Keratinocyte (primary cell): ENCODE measurements around the gene FAM234A. TPM values are rescaled to one million over a fixed set of nuclear protein-coding genes. Genes with fewer than 3 reads are reported as not detected.

Experiments
- DNase-seq: peaks from one replicate; pipeline ENCODE4 v3.0.0-alpha.2; 2011; ENCODE audit warnings: low read depth, missing footprints, low spot score
- FAIRE-seq: peaks from 2 replicates; lab custom pipeline; 2011; peaks lifted over from hg19 to GRCh38; lab: Jason Lieb, UNC
- H2AFZ ChIP-seq: 2 replicates; pipeline ENCODE4 v1.6.0; 2012; ENCODE audit warnings: low read length, control low read depth, inconsistent platforms; ENCODE audit not compliant: control insufficient read depth
- H3K27ac ChIP-seq: 2 replicates; pipeline ENCODE4 v1.5.1; 2011; ENCODE audit warnings: low read length; ENCODE audit not compliant: control insufficient read depth, insufficient read depth
- H3K27me3 ChIP-seq: 3 replicates; pipeline ENCODE4 v1.6.0; 2011; ENCODE audit warnings: low read length; ENCODE audit not compliant: control insufficient read depth, insufficient read depth; ENCODE audit errors: extremely low read depth
- H3K36me3 ChIP-seq, 2 experiments: 2 replicates in 1 of 2; 3 replicates in 1 of 2; pipeline ENCODE4 v1.5.1; 2011; ENCODE audit warnings: low read length in 2 of 2, mild to moderate bottlenecking in 1 of 2; ENCODE audit not compliant: control insufficient read depth in 2 of 2, insufficient read depth in 2 of 2; ENCODE audit errors: extremely low read depth in 1 of 2
- H3K4me1 ChIP-seq: 3 replicates; pipeline ENCODE4 v1.5.1; 2011; ENCODE audit warnings: low read length; ENCODE audit not compliant: control insufficient read depth, insufficient read depth; ENCODE audit errors: extremely low read depth
- H3K4me2 ChIP-seq: 3 replicates; pipeline ENCODE4 v1.6.0; 2011; ENCODE audit warnings: low read depth, low read length; ENCODE audit not compliant: control insufficient read depth, insufficient read depth; ENCODE audit errors: extremely low read depth
- H3K4me3 ChIP-seq, 3 experiments: fragments of 200-600 bp in 1 of 3; sonication (generic) in 1 of 3; 2 replicates in 2 of 3; 3 replicates in 1 of 3; pipeline ENCODE4 v1.5.1; 2011 to 2016; ENCODE audit warnings: low read length in 3 of 3, mild to moderate bottlenecking in 3 of 3, control low read depth in 2 of 3, inconsistent platforms in 1 of 3, low read depth in 1 of 3, mixed read lengths in 1 of 3, mixed run types in 1 of 3, moderate library complexity in 1 of 3; ENCODE audit not compliant: control insufficient read depth in 2 of 3, insufficient read depth in 2 of 3; ENCODE audit errors: extremely low read depth in 1 of 3
- H3K79me2 ChIP-seq: 2 replicates; pipeline ENCODE4 v1.6.0; 2012; ENCODE audit warnings: low read length; ENCODE audit not compliant: control insufficient read depth, insufficient read depth
- H3K9ac ChIP-seq: 3 replicates; pipeline ENCODE4 v1.6.0; 2011; ENCODE audit warnings: low read length; ENCODE audit not compliant: control insufficient read depth, insufficient read depth; ENCODE audit errors: extremely low read depth
- H3K9me1 ChIP-seq: 3 replicates; pipeline ENCODE4 v1.6.0; 2011; ENCODE audit warnings: low read length; ENCODE audit not compliant: control insufficient read depth, insufficient read depth; ENCODE audit errors: extremely low read depth
- H3K9me3 ChIP-seq: 2 replicates; pipeline ENCODE4 v1.5.1; 2012; ENCODE audit warnings: low read depth, low read length; ENCODE audit not compliant: control insufficient read depth
- H4K20me1 ChIP-seq: 3 replicates; pipeline ENCODE4 v1.6.0; 2011; ENCODE audit warnings: low read length; ENCODE audit not compliant: control insufficient read depth, insufficient read depth; ENCODE audit errors: extremely low read depth
- EZH2 ChIP-seq: IDR thresholded peaks from one replicate; pipeline ENCODE4 v1.6.1; 2012; ENCODE audit warnings: inconsistent platforms, mild to moderate bottlenecking, low read length, moderate library complexity
- dilution Hi-C: fragments of 300-500 bp; cut with MboI; formaldehyde crosslinking; loops from one replicate; pipeline ENCODE4 v1.7.0; 2020; ENCODE audit warnings: low sequenced_read_pairs; ENCODE audit not compliant: extremely low pct_ligation_motif_present
- polyA plus RNA-seq, 5 experiments: library from polyadenylated mRNA; depleted of rRNA in 3 of 5; stranded (reverse) in 3 of 5; stranded (forward) in 1 of 5; unstranded in 1 of 5; fragments of >200 nt; gene quantifications; 1 replicate in 1 of 5; 2 replicates in 3 of 5; 3 replicates in 1 of 5; pipeline versions ENCODE4 v1.2.1 to v1.2.3, GENCODE V29; 2011 to 2012; ENCODE audit warnings: missing spikeins in 2 of 5, low read depth in 1 of 5, low replicate concordance in 1 of 5
- TF ChIP-seq, protein P1 (sequence below), 3 experiments: IDR thresholded peaks in 1 of 3; conservative IDR thresholded peaks in 1 of 3; optimal IDR thresholded peaks in 1 of 3; 2 replicates in 2 of 3; 3 replicates in 1 of 3; pipeline versions ENCODE3 to v1.5.1; 2011; ENCODE audit warnings: low read length in 3 of 3, mild to moderate bottlenecking in 3 of 3, moderate library complexity in 2 of 3, control low read depth in 1 of 3, inconsistent platforms in 1 of 3; ENCODE audit not compliant: insufficient read depth in 2 of 3; ENCODE audit errors: extremely low read depth in 1 of 3

The FAM234A gene
- polyA plus RNA-seq, 1 donor (not counting 4 experiments of a cell fraction or from before 2014, with no cell fraction given) = 18.3 TPM

DNA sequence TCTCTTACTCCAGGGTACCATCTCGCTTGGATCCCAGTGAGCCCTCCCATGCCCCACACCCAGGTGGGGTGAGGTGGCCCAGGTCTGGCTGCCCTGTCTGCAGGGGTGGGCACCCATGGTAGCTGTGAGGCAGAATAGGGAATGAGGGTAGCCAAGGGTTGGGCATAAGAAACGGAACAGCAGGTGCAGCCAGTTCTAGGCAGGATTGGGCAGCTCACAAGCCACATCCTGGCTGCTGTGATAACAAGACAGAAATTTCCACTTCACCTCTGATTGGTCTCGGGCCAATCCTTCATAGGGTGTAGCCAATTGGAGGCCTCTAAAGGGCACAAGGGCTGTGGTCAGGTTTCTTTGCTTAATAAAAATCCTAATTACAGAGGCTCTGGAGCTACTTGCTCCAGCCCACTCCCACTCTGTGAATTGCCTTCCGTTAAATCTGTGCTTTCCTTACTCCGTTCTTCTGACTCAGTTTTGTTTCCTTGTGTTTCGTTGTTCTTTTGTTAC lies 44.3 kb downstream of the FAM234A start:
- H3K9me3 ChIP-seq = no peaks in the 10 kb centered on the region
- H3K4me2 ChIP-seq = no peak overlapping the region
- H3K79me2 ChIP-seq = no peaks in the 10 kb centered on the region
- H2AFZ ChIP-seq = no peak overlapping the region
- TF ChIP-seq, protein P1, sequence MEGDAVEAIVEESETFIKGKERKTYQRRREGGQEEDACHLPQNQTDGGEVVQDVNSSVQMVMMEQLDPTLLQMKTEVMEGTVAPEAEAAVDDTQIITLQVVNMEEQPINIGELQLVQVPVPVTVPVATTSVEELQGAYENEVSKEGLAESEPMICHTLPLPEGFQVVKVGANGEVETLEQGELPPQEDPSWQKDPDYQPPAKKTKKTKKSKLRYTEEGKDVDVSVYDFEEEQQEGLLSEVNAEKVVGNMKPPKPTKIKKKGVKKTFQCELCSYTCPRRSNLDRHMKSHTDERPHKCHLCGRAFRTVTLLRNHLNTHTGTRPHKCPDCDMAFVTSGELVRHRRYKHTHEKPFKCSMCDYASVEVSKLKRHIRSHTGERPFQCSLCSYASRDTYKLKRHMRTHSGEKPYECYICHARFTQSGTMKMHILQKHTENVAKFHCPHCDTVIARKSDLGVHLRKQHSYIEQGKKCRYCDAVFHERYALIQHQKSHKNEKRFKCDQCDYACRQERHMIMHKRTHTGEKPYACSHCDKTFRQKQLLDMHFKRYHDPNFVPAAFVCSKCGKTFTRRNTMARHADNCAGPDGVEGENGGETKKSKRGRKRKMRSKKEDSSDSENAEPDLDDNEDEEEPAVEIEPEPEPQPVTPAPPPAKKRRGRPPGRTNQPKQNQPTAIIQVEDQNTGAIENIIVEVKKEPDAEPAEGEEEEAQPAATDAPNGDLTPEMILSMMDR (optimal IDR thresholded peaks at IDR 0.05 in 1 of 3, IDR thresholded peaks at IDR 0.05 in 1 of 3, conservative IDR thresholded peaks at IDR 0.05 in 1 of 3; ENCODE audit: extremely low read depth in 1 of 3, insufficient read depth in 2 of 3, low read length in 3 of 3) = no peak
- peak; percentile 20 for TF ChIP-seq EZH2
- no peaks in the 10 kb centered on the region for H3K9me1 ChIP-seq
- H3K9ac ChIP-seq = no peak overlapping the region
- FAIRE-seq = peak; percentile 78
- no peaks in the 10 kb centered on the region for H4K20me1 ChIP-seq
- peaks cover 71% of the 10 kb centered on the region for H3K27me3 ChIP-seq
- H3K4me1 ChIP-seq = no peaks in the 10 kb centered on the region
- dilution Hi-C loops = no loop called here
- no peak overlapping the region for H3K27ac ChIP-seq
- H3K4me3 ChIP-seq = no peak overlapping the region
- no peaks in the 10 kb centered on the region for H3K36me3 ChIP-seq
- no peak for DNase-seq

DNA sequence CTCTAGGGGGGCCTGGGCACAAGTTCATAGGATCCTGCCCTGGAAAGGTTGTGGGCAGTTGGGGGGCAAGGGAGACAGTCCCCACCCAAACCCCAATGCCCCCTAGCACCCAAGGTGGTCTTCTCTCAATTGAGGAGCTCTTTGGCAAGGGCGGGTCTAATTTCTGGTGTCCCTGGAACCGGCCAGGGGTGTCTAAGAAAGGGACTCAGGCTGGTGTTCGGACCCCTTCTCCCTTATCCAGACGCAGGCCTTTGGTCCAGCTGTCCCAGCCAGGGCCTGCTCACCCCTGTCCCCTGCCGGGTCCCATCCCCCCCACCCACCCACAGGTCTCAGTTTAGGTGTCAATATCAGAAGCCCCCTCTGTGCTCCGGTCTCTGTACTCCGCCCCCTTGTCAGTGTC lies 44.9 kb downstream of the FAM234A start:
- H2AFZ ChIP-seq = no peak overlapping the region
- FAIRE-seq = no peak
- H3K9ac ChIP-seq = no peak overlapping the region
- dilution Hi-C loops = no loop called here
- no peaks in the 10 kb centered on the region for H3K79me2 ChIP-seq
- DNase-seq = no peak
- no peak overlapping the region for H3K27ac ChIP-seq
- no peak overlapping the region for H3K4me3 ChIP-seq
- no peak overlapping the region for H3K4me2 ChIP-seq
- no peaks in the 10 kb centered on the region for H3K4me1 ChIP-seq
- H3K36me3 ChIP-seq = no peaks in the 10 kb centered on the region
- no peaks in the 10 kb centered on the region for H3K9me1 ChIP-seq
- no peaks in the 10 kb centered on the region for H4K20me1 ChIP-seq
- TF ChIP-seq, protein P1 (optimal IDR thresholded peaks at IDR 0.05 in 1 of 3, IDR thresholded peaks at IDR 0.05 in 1 of 3, conservative IDR thresholded peaks at IDR 0.05 in 1 of 3; ENCODE audit: extremely low read depth in 1 of 3, insufficient read depth in 2 of 3, low read length in 3 of 3) = no peak
- TF ChIP-seq EZH2 = no peak
- H3K9me3 ChIP-seq = no peaks in the 10 kb centered on the region
- peaks cover 65% of the 10 kb centered on the region for H3K27me3 ChIP-seq
